Caco-2 (cell line): Measurements from ENCODE around the gene UBE2A. TPM values are rescaled to one million over a fixed set of nuclear protein-coding genes. Genes with fewer than 3 reads are reported as not detected.

Experiments
- BruUV-seq: library from RNA; stranded (reverse); fragments of 400-500 nt; replicated peaks from 2 replicates; lab custom pipeline; 2021; lab: Mats Ljungman, UMichigan
- CTCF ChIA-PET: fragments of 300-600 bp; sonication (Branson Sonifier 250); formaldehyde crosslinking; loops from one replicate; lab custom pipeline; 2022; ENCODE audit warnings: antibody characterized with exemption; lab: Charles Lee
- POLR2A ChIA-PET: fragments of 300-600 bp; sonication (Branson Sonifier 250); formaldehyde crosslinking; loops from one replicate; lab custom pipeline; 2022; ENCODE audit warnings: antibody characterized with exemption; lab: Charles Lee
- DNase-seq, 2 experiments: peaks; one replicate each; pipeline versions ENCODE4 v3.0.0 to v3.0.0-alpha.2; 2020 to 2022
- H3K27me3 ChIP-seq: replicated peaks from 2 replicates; pipeline ENCODE4 v1.6.0; 2011; ENCODE audit warnings: low read length; ENCODE audit not compliant: control insufficient read depth, insufficient read depth
- H3K36me3 ChIP-seq: 2 replicates; pipeline ENCODE4 v1.5.1; 2011; ENCODE audit warnings: low read length; ENCODE audit not compliant: control insufficient read depth, insufficient read depth
- H3K4me1 ChIP-seq: fragments of 250-450 bp; sonication (Bioruptor Pico); 2 replicates; pipeline ENCODE4 v1.5.1; 2020; ENCODE audit warnings: mild to moderate bottlenecking
- H3K4me3 ChIP-seq: 2 replicates; pipeline ENCODE4 v1.5.1; 2011; ENCODE audit warnings: low read depth, mild to moderate bottlenecking, control low read depth, low read length
- H3K9me3 ChIP-seq: fragments of 250-450 bp; sonication (Bioruptor Pico); 2 replicates; pipeline ENCODE4 v1.5.1; 2020; ENCODE audit warnings: mild to moderate bottlenecking, moderate library complexity
- H3K27ac Mint-ChIP-seq: one replicate; pipeline ENCODE4 v1.8.0; 2022; ENCODE audit warnings: mixed read lengths; ENCODE audit not compliant: unreplicated experiment
- H3K27me3 Mint-ChIP-seq: one replicate; pipeline ENCODE4 v1.8.0; 2022; ENCODE audit warnings: mixed read lengths; ENCODE audit not compliant: insufficient read depth, unreplicated experiment
- H3K36me3 Mint-ChIP-seq: one replicate; pipeline ENCODE4 v1.8.0; 2022; ENCODE audit warnings: mild to moderate bottlenecking, mixed read lengths; ENCODE audit not compliant: insufficient read depth, unreplicated experiment
- H3K4me1 Mint-ChIP-seq: one replicate; pipeline ENCODE4 v1.8.0; 2022; ENCODE audit warnings: low read depth, mixed read lengths; ENCODE audit not compliant: unreplicated experiment
- H3K4me3 Mint-ChIP-seq: one replicate; pipeline ENCODE4 v1.8.0; 2022; ENCODE audit warnings: mild to moderate bottlenecking, moderate library complexity, mixed read lengths; ENCODE audit not compliant: unreplicated experiment
- H3K9me3 Mint-ChIP-seq: one replicate; pipeline ENCODE4 v1.8.0; 2022; ENCODE audit warnings: mixed read lengths; ENCODE audit not compliant: unreplicated experiment
- intact Hi-C: fragments of 100-400 bp; cut with micrococcal nuclease; formaldehyde crosslinking; loops from one replicate; pipeline ENCODE4 v1.10.0; 2022; ENCODE audit not compliant: unreplicated experiment
- total RNA-seq: library from RNA; stranded (reverse); gene quantifications from 2 replicates; pipeline ENCODE4 v1.2.3, GENCODE V29; 2022
- TF ChIP-seq, protein P1 (sequence below), 2 experiments: fragments of 200-600 bp in 1 of 2; IDR thresholded peaks; 1 replicate in 1 of 2; 2 replicates in 1 of 2; pipeline versions ENCODE4 v1.5.1 to v1.8.0; 2011 to 2022; ENCODE audit warnings: antibody characterized with exemption in 1 of 2, control low read depth in 1 of 2, inconsistent platforms in 1 of 2, low read depth in 1 of 2, low read length in 1 of 2, mild to moderate bottlenecking in 1 of 2, moderate library complexity in 1 of 2; ENCODE audit not compliant: insufficient read depth in 1 of 2, severe bottlenecking in 1 of 2, unreplicated experiment in 1 of 2

UBE2A gene
- total RNA-seq, 1 experiment from 2014 or later = 52.9 TPM

DNA sequence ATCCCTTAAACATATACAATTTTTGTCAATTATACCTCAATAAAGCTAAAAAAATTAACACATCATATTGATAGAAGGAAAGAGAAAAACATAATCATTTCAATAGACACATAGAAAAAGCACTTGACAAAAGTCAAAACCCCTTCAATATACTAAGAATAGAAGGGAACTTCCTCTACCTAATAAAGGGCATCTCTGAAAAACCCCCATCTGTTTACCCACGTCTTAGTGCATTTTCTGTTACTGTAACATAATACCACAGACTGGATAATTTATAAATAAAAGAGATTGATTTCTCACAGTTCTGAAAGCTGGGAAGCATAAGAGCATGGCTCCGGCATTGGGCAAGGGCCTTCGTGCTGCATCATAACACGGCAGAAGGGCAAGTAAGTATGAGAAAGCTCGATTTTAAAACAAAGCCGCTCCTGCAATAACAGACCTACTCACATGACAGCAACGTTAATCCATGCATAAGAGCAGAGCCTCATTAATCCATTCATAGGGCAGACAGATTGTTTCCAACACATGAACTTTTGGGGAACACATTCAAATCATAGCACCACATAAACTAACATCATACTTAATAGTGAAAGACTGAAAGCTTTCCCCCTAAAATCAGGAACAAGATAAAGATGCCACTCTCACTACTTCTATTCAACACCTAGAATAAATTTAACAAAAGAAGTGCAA, 24.9 kb upstream of the UBE2A start:
- Mint-ChIP-seq H3K9me3 (no peaks in the 10 kb centered on the region), H3K36me3 (peaks cover 2% of the 10 kb centered on the region), H3K27ac (no peak overlapping the region), H3K4me3 (no peak overlapping the region), H3K27me3 (no peaks in the 10 kb centered on the region), H3K4me1 (no peaks in the 10 kb centered on the region)
- H3K9me3 ChIP-seq = no peaks in the 10 kb centered on the region
- no TSS peak for BruUV-seq
- no peaks in the 10 kb centered on the region for H3K36me3 ChIP-seq
- H3K4me3 ChIP-seq = no peak overlapping the region
- no peaks in the 10 kb centered on the region for H3K27me3 ChIP-seq
- TF ChIP-seq, protein P1, sequence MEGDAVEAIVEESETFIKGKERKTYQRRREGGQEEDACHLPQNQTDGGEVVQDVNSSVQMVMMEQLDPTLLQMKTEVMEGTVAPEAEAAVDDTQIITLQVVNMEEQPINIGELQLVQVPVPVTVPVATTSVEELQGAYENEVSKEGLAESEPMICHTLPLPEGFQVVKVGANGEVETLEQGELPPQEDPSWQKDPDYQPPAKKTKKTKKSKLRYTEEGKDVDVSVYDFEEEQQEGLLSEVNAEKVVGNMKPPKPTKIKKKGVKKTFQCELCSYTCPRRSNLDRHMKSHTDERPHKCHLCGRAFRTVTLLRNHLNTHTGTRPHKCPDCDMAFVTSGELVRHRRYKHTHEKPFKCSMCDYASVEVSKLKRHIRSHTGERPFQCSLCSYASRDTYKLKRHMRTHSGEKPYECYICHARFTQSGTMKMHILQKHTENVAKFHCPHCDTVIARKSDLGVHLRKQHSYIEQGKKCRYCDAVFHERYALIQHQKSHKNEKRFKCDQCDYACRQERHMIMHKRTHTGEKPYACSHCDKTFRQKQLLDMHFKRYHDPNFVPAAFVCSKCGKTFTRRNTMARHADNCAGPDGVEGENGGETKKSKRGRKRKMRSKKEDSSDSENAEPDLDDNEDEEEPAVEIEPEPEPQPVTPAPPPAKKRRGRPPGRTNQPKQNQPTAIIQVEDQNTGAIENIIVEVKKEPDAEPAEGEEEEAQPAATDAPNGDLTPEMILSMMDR (IDR thresholded peaks at IDR 0.05; ENCODE audit: insufficient read depth in 1 of 2, low read depth in 1 of 2, low read length in 1 of 2, severe bottlenecking in 1 of 2, unreplicated experiment in 1 of 2) = no peak
- intact Hi-C loops = no loop called here
- ChIA-PET CTCF (no interaction called here), POLR2A (no interaction called here)
- no peak for DNase-seq
- no peaks in the 10 kb centered on the region for H3K4me1 ChIP-seq

DNA sequence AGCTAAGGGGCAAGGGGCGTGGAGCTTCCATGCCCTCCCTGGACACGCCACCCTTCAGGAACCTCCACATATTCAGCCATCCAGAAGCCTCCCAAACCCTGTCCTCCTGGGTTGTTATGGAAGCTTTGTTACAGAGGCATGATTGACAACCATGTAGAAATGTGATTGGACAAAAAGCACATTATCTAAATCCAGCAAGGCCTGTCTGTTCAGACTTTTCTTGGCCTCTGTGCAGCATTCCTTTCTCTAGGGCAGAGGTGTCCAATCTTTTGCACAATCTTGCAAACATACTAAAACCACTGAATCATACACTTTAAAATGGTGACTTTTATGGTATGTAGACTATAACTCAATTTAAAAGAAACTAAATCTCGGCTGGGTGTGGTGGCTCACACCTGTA, 21.9 kb upstream of the UBE2A start:
- POLR2A ChIA-PET = no interaction called here
- no TSS peak for BruUV-seq
- H3K36me3 ChIP-seq = no peaks in the 10 kb centered on the region
- peak in 1 of 2 experiments; percentile 2 for DNase-seq
- Mint-ChIP-seq H3K4me1 (no peaks in the 10 kb centered on the region), H3K27ac (no peak overlapping the region), H3K36me3 (peaks cover 20% of the 10 kb centered on the region), H3K4me3 (no peak overlapping the region), H3K27me3 (no peaks in the 10 kb centered on the region), H3K9me3 (no peaks in the 10 kb centered on the region)
- intact Hi-C loops = no loop called here
- no peaks in the 10 kb centered on the region for H3K27me3 ChIP-seq
- H3K4me1 ChIP-seq = no peaks in the 10 kb centered on the region
- TF ChIP-seq, protein P1 (IDR thresholded peaks at IDR 0.05; ENCODE audit: insufficient read depth in 1 of 2, low read depth in 1 of 2, low read length in 1 of 2, severe bottlenecking in 1 of 2, unreplicated experiment in 1 of 2) = no peak
- CTCF ChIA-PET = no interaction called here
- H3K4me3 ChIP-seq = no peak overlapping the region
- no peaks in the 10 kb centered on the region for H3K9me3 ChIP-seq

DNA sequence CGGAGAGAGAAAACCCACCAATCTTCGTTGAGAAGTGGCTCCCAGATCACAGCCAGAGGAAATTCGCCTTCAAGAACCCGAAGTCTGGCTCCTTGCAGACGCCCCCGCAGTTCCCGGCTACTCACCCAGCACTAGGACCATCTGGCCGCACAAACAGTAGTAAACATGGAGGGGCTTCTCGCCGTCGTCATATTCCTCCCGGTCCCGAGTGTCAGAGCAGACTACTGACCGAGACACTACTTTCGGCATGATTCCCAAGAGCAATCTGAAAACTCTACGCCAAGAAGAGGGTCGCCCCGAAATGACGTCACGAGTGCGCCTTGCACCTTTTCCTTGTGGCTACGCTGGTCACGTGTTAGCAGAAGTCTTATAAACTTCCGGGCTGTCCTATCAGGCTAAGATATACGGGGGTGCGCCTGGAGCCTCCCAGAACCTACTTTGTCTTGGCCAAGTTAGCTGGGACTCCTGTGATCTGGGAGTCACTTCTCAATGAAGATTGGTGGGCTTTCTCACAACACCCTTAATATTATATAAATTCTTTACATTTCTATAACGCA, 9.2 kb upstream of the UBE2A start, which contains the start of gene STEEP1:
Gene STEEP1, minus strand, starts transcription at position 303 of the 557 bp plus-strand sequence. Its CDS starts 54 bp downstream, at position 249.
- Histone ChIP-seq H3K4me1 (no peaks in the 10 kb centered on the region), H3K36me3 (no peaks in the 10 kb centered on the region), H3K27me3 (no peaks in the 10 kb centered on the region), H3K9me3 (no peaks in the 10 kb centered on the region), H3K4me3 (peak within 1 kb of the TSS; percentile 55)
- Mint-ChIP-seq H3K36me3 (no peaks in the 10 kb centered on the region), H3K9me3 (no peaks in the 10 kb centered on the region), H3K27ac (peak within 1 kb of the TSS; percentile 74), H3K4me3 (peak within 1 kb of the TSS; percentile 87), H3K4me1 (no peaks in the 10 kb centered on the region), H3K27me3 (no peaks in the 10 kb centered on the region)
- BruUV-seq = no TSS peak
- CTCF ChIA-PET = no interaction called here
- POLR2A ChIA-PET = interaction anchor here (1.0 kb wide), 1 partner anchor 9 kb away, joined by 7 read pairs; the partner anchor contains the start of gene UBE2A
- intact Hi-C loops = loop anchor here (1.0 kb wide), 1 partner anchor 9 kb away; the partner anchor contains the start of gene UBE2A
- peak; percentile 86 to 92 for DNase-seq
- TF ChIP-seq, protein P1 (IDR thresholded peaks at IDR 0.05; ENCODE audit: insufficient read depth in 1 of 2, low read depth in 1 of 2, low read length in 1 of 2, severe bottlenecking in 1 of 2, unreplicated experiment in 1 of 2) = no peak
